IMR-90 (cell line): ENCODE results near the gene HNRNPA3.

Source experiments
- CHD1 ChIP-seq: IDR thresholded peaks from 2 replicates; pipeline ENCODE4 v1.6.1; 2012; ENCODE audit warnings: low read depth, low read length, improper control_type of control experiment
- CTCF ChIP-seq: conservative IDR thresholded peaks from 2 replicates; pipeline ENCODE4 v1.5.1; 2012; ENCODE audit warnings: mild to moderate bottlenecking, low read depth, low read length, improper control_type of control experiment
- POLR2A ChIP-seq: IDR thresholded peaks from 2 replicates; pipeline ENCODE4 v1.6.1; 2012; ENCODE audit warnings: mild to moderate bottlenecking, low read depth, low read length
- RCOR1 ChIP-seq: IDR thresholded peaks from 2 replicates; pipeline ENCODE4 v1.6.1; 2012; ENCODE audit warnings: mild to moderate bottlenecking, low read length, improper control_type of control experiment; ENCODE audit not compliant: insufficient replicate concordance
- SMC3 ChIP-seq: fragments of 150-350 bp; IDR thresholded peaks from 2 replicates; pipeline ENCODE4 v1.6.1; 2016; ENCODE audit warnings: low read depth, mild to moderate bottlenecking, antibody characterized with exemption, low read length, moderate library complexity

DNA sequence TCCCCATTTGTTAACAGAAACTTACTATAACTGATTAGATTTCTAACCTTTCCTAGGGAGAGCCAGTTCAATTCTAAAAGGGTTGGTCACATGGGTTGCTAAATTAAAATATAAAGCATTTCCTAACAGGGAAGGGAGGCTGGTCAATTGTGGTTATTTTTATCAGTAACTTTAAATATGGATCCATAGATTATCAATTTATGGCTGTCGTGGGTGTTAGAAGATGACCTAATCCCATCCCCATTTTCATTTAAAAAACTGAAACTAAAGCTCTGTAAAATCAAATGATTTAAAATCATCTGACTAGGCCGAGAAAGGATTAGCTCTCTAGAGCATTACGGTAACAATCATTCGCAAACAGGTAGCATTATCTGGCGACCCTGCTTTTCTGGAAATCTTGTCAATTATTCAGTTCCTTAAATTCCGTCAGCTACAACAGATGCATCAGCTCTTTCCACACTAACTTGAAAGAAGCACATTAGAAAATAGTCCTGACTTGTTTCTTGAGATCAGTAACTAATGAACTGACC is 953 bp upstream of the HNRNPA3 start:
- no peak for TF ChIP-seq CTCF
- TF ChIP-seq POLR2A: no peak
- no peak for TF ChIP-seq RCOR1
- TF ChIP-seq SMC3: no peak
- no peak for TF ChIP-seq CHD1
